KMS-11 (cell line): ENCODE results near the gene ANO10.

Experiments
- H2AFZ ChIP-seq: fragments of 200-600 bp; sonication (generic); 2 replicates; pipeline ENCODE4 v1.6.1; 2016; ENCODE audit warnings: antibody characterized with exemption, mixed run types, low read depth
- H3K27ac ChIP-seq: fragments of 200-600 bp; sonication (generic); 2 replicates; pipeline ENCODE4 v1.6.1; 2016; ENCODE audit warnings: mild to moderate bottlenecking, mixed run types
- H3K27me3 ChIP-seq: fragments of 200-600 bp; sonication (generic); 2 replicates; pipeline ENCODE4 v1.6.1; 2017; ENCODE audit warnings: mild to moderate bottlenecking, low read depth, mixed run types, moderate library complexity; ENCODE audit not compliant: insufficient read depth
- H3K36me3 ChIP-seq: fragments of 200-600 bp; sonication (generic); 2 replicates; pipeline ENCODE4 v1.6.1; 2017; ENCODE audit warnings: mild to moderate bottlenecking, mixed run types; ENCODE audit not compliant: insufficient read depth
- H3K4me1 ChIP-seq: fragments of 200-600 bp; sonication (generic); 2 replicates; pipeline ENCODE4 v1.6.1; 2016; ENCODE audit warnings: mild to moderate bottlenecking, low read depth, mixed run types; ENCODE audit not compliant: poor library complexity, severe bottlenecking
- H3K4me2 ChIP-seq: fragments of 200-600 bp; sonication (generic); 2 replicates; pipeline ENCODE4 v1.7.0; 2016; ENCODE audit warnings: mild to moderate bottlenecking, mixed run types
- H3K4me3 ChIP-seq: fragments of 200-600 bp; sonication (generic); IDR thresholded peaks from 2 replicates; pipeline ENCODE4 v1.6.1; 2017; ENCODE audit warnings: low read depth, low read length, mixed read lengths; ENCODE audit not compliant: insufficient read depth
- H3K79me2 ChIP-seq: fragments of 200-600 bp; sonication (generic); 2 replicates; pipeline ENCODE4 v1.6.1; 2016; ENCODE audit warnings: low read depth, mixed run types; ENCODE audit not compliant: insufficient read depth
- H3K9ac ChIP-seq: fragments of 200-600 bp; sonication (generic); 2 replicates; pipeline ENCODE4 v1.6.1; 2016; ENCODE audit warnings: mild to moderate bottlenecking, mixed run types
- H4K20me1 ChIP-seq: fragments of 200-600 bp; sonication (generic); 2 replicates; pipeline ENCODE4 v1.6.1; 2016; ENCODE audit warnings: mild to moderate bottlenecking, mixed run types; ENCODE audit not compliant: insufficient read depth
- TF ChIP-seq, protein P1 (sequence below): fragments of 200-600 bp; sonication (generic); conservative IDR thresholded peaks from 2 replicates; pipeline ENCODE4 v1.6.1; 2017; ENCODE audit warnings: low read depth, mild to moderate bottlenecking, antibody characterized with exemption, low read length, moderate library complexity, mixed read lengths

Gene ANO10

DNA sequence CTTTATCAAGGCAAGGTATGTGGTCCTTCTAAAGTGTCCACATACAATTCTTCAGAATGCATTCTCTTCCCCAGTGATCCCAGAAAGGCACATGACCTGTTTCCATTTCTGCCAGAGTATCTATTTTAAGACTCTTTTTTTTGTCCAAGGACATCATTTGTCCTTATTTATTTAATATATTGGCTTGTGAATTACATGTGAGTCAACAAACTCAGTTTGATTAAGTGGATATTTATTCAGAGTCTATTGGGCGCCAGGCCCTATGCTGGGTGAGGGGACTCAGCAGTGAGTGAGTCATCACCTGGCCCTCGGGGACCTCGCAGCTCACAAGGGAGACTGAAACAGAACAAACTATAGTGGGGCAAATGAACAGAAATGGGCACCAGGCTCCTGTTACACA is 198.7 kb downstream of the ANO10 start:
- Histone ChIP-seq H3K9ac (no peak overlapping the region), H2AFZ (no peak overlapping the region), H3K27me3 (no peaks in the 10 kb centered on the region), H4K20me1 (no peaks in the 10 kb centered on the region), H3K27ac (no peak overlapping the region), H3K4me1 (no peaks in the 10 kb centered on the region), H3K36me3 (no peaks in the 10 kb centered on the region), H3K4me3 (no peak overlapping the region), H3K4me2 (no peak overlapping the region), H3K79me2 (no peaks in the 10 kb centered on the region)
- TF ChIP-seq, protein P1, sequence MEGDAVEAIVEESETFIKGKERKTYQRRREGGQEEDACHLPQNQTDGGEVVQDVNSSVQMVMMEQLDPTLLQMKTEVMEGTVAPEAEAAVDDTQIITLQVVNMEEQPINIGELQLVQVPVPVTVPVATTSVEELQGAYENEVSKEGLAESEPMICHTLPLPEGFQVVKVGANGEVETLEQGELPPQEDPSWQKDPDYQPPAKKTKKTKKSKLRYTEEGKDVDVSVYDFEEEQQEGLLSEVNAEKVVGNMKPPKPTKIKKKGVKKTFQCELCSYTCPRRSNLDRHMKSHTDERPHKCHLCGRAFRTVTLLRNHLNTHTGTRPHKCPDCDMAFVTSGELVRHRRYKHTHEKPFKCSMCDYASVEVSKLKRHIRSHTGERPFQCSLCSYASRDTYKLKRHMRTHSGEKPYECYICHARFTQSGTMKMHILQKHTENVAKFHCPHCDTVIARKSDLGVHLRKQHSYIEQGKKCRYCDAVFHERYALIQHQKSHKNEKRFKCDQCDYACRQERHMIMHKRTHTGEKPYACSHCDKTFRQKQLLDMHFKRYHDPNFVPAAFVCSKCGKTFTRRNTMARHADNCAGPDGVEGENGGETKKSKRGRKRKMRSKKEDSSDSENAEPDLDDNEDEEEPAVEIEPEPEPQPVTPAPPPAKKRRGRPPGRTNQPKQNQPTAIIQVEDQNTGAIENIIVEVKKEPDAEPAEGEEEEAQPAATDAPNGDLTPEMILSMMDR, result no peak

DNA sequence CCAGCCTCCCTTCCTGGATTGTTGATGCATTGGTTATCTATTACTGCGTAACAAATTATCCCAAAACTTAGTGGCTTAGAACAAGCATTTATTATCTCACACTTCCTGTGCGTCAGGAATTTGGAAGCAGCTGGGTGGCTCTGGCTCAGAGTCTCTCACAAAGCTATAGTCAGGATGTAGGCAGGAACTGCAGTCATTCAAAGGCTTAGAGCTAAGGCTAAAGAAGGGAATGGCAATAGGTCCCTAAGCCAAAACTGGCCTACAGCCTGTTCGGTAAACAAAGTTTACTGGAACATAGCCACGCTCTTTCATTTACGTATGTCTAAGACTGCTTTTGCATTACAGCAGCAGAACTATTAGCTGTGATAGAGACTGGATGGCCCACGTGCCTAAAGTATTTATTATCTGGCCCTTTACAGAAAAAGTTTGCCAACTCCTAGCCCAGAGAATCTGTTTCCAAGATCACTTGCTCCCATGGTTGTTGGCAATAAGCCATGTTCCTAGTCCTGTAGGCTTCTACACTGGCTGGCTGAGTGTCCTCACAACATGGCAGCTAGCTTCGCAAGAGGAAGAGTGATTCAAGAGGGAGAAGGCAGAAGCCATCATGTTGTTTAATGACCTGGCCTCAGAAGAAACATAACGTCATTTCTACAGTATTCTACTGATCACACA is 203.1 kb downstream of the ANO10 start:
- Histone ChIP-seq H3K27me3 (no peaks in the 10 kb centered on the region), H3K27ac (no peak overlapping the region), H2AFZ (no peak overlapping the region), H4K20me1 (no peaks in the 10 kb centered on the region), H3K4me1 (no peaks in the 10 kb centered on the region), H3K4me2 (no peak overlapping the region), H3K4me3 (no peak overlapping the region), H3K36me3 (no peaks in the 10 kb centered on the region), H3K9ac (no peak overlapping the region), H3K79me2 (no peaks in the 10 kb centered on the region)
- TF ChIP-seq, protein P1, result no peak

DNA sequence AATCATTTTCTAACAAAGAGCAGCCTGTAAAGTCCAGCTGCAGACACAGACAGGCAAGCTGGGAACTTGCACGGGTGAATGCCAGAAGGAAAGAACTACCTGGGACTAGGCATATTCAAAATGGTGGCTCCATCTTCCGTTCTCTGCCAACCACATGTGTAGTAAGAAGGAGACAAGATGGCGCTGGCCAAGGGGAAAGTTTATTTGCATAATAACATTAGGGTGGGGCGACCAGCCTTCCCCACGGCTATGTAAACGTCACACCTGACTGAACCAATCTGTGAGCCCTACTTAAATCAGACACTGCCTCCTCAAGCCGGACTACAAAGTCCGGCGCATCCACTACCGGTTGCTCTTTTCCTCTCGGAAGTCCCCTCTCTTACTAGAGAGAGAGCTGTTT is 204.7 kb downstream of the ANO10 start:
- H3K4me2 ChIP-seq, result no peak overlapping the region
- no peak overlapping the region for H3K4me3 ChIP-seq
- H2AFZ ChIP-seq, result no peak overlapping the region
- no peaks in the 10 kb centered on the region for H3K4me1 ChIP-seq
- TF ChIP-seq, protein P1, result no peak
- H3K27me3 ChIP-seq, result no peaks in the 10 kb centered on the region
- no peaks in the 10 kb centered on the region for H3K36me3 ChIP-seq
- no peaks in the 10 kb centered on the region for H4K20me1 ChIP-seq
- no peak overlapping the region for H3K9ac ChIP-seq
- no peaks in the 10 kb centered on the region for H3K79me2 ChIP-seq
- H3K27ac ChIP-seq, result no peak overlapping the region

DNA sequence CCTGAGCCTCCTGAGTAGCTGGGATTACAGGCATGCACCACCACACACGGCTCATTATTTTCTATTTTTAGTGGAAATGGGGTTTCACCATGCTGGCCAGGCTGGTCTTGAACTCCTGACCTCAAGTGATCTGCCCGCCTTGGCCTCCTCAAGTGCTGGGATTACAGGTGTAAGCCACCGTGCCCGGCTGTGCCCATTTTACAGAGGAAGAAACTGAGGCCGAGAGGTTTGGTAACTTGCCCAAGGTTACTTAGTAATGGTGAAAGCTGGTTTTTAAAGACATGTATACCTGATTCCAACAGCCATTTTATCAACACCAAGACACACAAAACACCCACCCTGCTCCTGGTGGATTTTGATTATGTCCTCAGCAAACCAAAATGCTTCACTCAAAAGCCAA is 206.7 kb downstream of the ANO10 start:
- Histone ChIP-seq H3K9ac (no peak overlapping the region), H3K36me3 (no peaks in the 10 kb centered on the region), H3K4me1 (no peaks in the 10 kb centered on the region), H4K20me1 (no peaks in the 10 kb centered on the region), H3K27ac (no peak overlapping the region), H3K4me3 (no peak overlapping the region), H3K27me3 (no peaks in the 10 kb centered on the region), H3K4me2 (no peak overlapping the region), H3K79me2 (no peaks in the 10 kb centered on the region), H2AFZ (no peak overlapping the region)
- TF ChIP-seq, protein P1, result no peak
